ENCODE measurements around the gene PTTG1.

- no peak for TF ChIP-seq POLR2A (IDR thresholded peaks at IDR 0.05; ENCODE audit: low read depth, low read length)
- TF ChIP-seq CTCF (conservative IDR thresholded peaks at IDR 0.05; ENCODE audit: low read depth, low read length), result no peak
- no peak for TF ChIP-seq FOS (IDR thresholded peaks at IDR 0.05; ENCODE audit: low read depth, low read length)
- no peak for TF ChIP-seq RAD21 (IDR thresholded peaks at IDR 0.05; ENCODE audit: low read length)
- TF ChIP-seq NFE2L2 (IDR thresholded peaks at IDR 0.05; ENCODE audit: low read depth, low read length), result no peak
- no peak for TF ChIP-seq RFX5 (IDR thresholded peaks at IDR 0.05; ENCODE audit: low read depth, low read length)
- no peak for TF ChIP-seq MAFK (IDR thresholded peaks at IDR 0.05; ENCODE audit: low read depth, low read length)
- TF ChIP-seq, protein P1, sequence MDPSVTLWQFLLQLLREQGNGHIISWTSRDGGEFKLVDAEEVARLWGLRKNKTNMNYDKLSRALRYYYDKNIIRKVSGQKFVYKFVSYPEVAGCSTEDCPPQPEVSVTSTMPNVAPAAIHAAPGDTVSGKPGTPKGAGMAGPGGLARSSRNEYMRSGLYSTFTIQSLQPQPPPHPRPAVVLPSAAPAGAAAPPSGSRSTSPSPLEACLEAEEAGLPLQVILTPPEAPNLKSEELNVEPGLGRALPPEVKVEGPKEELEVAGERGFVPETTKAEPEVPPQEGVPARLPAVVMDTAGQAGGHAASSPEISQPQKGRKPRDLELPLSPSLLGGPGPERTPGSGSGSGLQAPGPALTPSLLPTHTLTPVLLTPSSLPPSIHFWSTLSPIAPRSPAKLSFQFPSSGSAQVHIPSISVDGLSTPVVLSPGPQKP (IDR thresholded peaks at IDR 0.05; ENCODE audit: borderline replicate concordance, low read depth, low read length), result no peak
- TF ChIP-seq MAZ (IDR thresholded peaks at IDR 0.05; ENCODE audit: borderline replicate concordance, low read depth, low read length), result no peak
- TF ChIP-seq MXI1 (IDR thresholded peaks at IDR 0.05; ENCODE audit: borderline replicate concordance, low read depth, low read length), result no peak
- no peak for TF ChIP-seq USF2 (IDR thresholded peaks at IDR 0.05; ENCODE audit: low read depth, low read length)
- no peak for TF ChIP-seq SMC3 (IDR thresholded peaks at IDR 0.05; ENCODE audit: low read depth, low read length)
- TF ChIP-seq CHD1 (IDR thresholded peaks at IDR 0.05; ENCODE audit: low read depth, low read length), result no peak
- no peak for TF ChIP-seq CEBPB (IDR thresholded peaks at IDR 0.05; ENCODE audit: low read depth, low read length)
Observed at GRCh38 chr5:160448886-160449285, 27.2 kb downstream of the PTTG1 start.

Measured in IMR-90 (cell line).